Suprapubic skin (tissue), 3 donors: ENCODE results near the gene STYXL1.

Source experiments
- POLR2A ChIP-seq, 2 donors: fragments of 450-650 bp; IDR thresholded peaks; one replicate each; pipeline ENCODE4 v1.6.1; 2017; ENCODE audit warnings: antibody characterized with exemption in 2 of 2, mild to moderate bottlenecking in 2 of 2, moderate library complexity in 2 of 2
- TF ChIP-seq, protein P1 (sequence below), 2 donors: fragments of 200-600 bp in 1 of 2; fragments of 450-650 bp in 1 of 2; sonication (generic) in 1 of 2; IDR thresholded peaks; one replicate each; pipeline ENCODE4 v1.5.1; 2016 to 2019; ENCODE audit warnings: antibody characterized with exemption in 2 of 2, mild to moderate bottlenecking in 1 of 2, moderate library complexity in 1 of 2

DNA sequence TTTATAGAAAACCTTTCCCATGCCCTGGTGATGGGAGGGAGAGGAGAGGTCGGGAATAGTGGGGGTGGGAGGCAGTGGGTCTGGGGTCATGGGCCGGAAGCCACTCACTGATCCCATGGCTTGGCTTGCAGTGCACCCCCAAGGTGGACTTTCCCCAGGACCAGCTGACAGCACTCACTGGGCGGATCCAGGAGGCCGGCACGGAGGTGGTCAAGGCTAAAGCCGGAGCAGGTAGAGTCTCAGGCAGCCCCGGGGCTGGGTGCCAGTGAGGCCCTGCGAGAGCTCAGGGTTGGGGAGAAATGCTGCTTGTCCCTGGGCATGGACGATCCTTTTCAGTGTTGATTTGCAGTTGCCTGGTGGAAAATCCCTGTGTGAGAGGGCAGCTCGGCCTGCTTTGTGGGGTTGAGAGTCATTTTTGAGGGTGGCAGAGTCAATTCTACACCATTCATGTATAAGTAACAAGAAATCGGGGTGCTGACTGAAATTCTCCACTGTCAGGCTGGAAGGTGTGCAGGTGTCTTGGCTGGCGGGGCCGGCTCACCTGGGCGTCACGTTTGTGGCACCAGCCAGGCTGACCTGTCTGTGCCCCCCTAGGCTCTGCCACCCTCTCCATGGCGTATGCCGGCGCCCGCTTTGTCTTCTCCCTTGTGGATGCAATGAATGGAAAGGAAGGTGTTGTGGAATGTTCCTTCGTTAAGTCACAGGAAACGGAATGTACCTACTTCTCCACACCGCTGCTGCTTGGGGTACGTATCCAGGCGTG lies 16.6 kb upstream of the STYXL1 start:
- TF ChIP-seq, protein P1, sequence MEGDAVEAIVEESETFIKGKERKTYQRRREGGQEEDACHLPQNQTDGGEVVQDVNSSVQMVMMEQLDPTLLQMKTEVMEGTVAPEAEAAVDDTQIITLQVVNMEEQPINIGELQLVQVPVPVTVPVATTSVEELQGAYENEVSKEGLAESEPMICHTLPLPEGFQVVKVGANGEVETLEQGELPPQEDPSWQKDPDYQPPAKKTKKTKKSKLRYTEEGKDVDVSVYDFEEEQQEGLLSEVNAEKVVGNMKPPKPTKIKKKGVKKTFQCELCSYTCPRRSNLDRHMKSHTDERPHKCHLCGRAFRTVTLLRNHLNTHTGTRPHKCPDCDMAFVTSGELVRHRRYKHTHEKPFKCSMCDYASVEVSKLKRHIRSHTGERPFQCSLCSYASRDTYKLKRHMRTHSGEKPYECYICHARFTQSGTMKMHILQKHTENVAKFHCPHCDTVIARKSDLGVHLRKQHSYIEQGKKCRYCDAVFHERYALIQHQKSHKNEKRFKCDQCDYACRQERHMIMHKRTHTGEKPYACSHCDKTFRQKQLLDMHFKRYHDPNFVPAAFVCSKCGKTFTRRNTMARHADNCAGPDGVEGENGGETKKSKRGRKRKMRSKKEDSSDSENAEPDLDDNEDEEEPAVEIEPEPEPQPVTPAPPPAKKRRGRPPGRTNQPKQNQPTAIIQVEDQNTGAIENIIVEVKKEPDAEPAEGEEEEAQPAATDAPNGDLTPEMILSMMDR (IDR thresholded peaks at IDR 0.05): no peak
- no peak for TF ChIP-seq POLR2A (IDR thresholded peaks at IDR 0.05)
